GM23338 (cell line): ENCODE data around the gene MTA3.

ENCODE experiments used
- CTCF ChIP-seq, 2 experiments: fragments of 200-600 bp in 1 of 2; sonication (generic) in 1 of 2; conservative IDR thresholded peaks; 2 replicates each; pipeline versions ENCODE4 v1.5.1 to v1.6.1; 2016 to 2017; ENCODE audit warnings: antibody characterized with exemption in 2 of 2, low read depth in 2 of 2, mild to moderate bottlenecking in 2 of 2, moderate library complexity in 1 of 2
- EZH2 ChIP-seq: fragments of 200-600 bp; sonication (generic); IDR thresholded peaks from one replicate; pipeline ENCODE4 v1.8.0; 2017; ENCODE audit warnings: antibody characterized with exemption, mild to moderate bottlenecking, low read depth; ENCODE audit not compliant: unreplicated experiment
- EZH2phosphoT487 ChIP-seq: fragments of 200-600 bp; sonication (generic); IDR thresholded peaks from one replicate; pipeline ENCODE4 v1.8.1; 2018; ENCODE audit warnings: antibody characterized with exemption; ENCODE audit not compliant: unreplicated experiment
- JUNB ChIP-seq: IDR thresholded peaks from one replicate; pipeline ENCODE4 v1.6.1; 2016; ENCODE audit warnings: antibody characterized with exemption; ENCODE audit not compliant: unreplicated experiment
- POLR2AphosphoS5 ChIP-seq: IDR thresholded peaks from 2 replicates; pipeline ENCODE4 v1.6.1; 2016; ENCODE audit warnings: antibody characterized with exemption, low read depth
- REST ChIP-seq: IDR thresholded peaks from one replicate; pipeline ENCODE4 v1.6.1; 2018; ENCODE audit warnings: antibody characterized with exemption; ENCODE audit not compliant: unreplicated experiment
- ZNF331 ChIP-seq: fragments of 250-450 bp; sonication (Bioruptor Pico); IDR thresholded peaks from 2 replicates; pipeline ENCODE4 v1.5.0; 2020; ENCODE audit warnings: low read depth, mild to moderate bottlenecking, moderate library complexity

GRCh38 chr2:42652086-42652485 lies 83.7 kb downstream of the MTA3 start:
- no peak for TF ChIP-seq CTCF (conservative IDR thresholded peaks at IDR 0.05; ENCODE audit: low read depth in 2 of 2)
- no peak for TF ChIP-seq ZNF331 (CRISPR knock-in tag)
- no peak for TF ChIP-seq REST
- no peak for TF ChIP-seq EZH2phosphoT487
- TF ChIP-seq EZH2, result no peak
- no peak for TF ChIP-seq POLR2AphosphoS5
- TF ChIP-seq JUNB, result no peak
